HCT116 (cell line): Measurements from ENCODE around the gene SLC7A5.
"Not testable (repeated sequence)": the region's sequence is repeated elsewhere in the genome, so short reads cannot be mapped to it uniquely, and the experiment has no call there.

Experiments
- CTCF ChIP-seq, 3 experiments: fragments of 200-600 bp in 1 of 3; sonication (generic) in 1 of 3; IDR thresholded peaks in 2 of 3; conservative IDR thresholded peaks in 1 of 3; 2 replicates each; pipeline ENCODE4 v1.5.1; 2012 to 2017; ENCODE audit warnings: low read depth in 2 of 3, low read length in 2 of 3, antibody characterized with exemption in 1 of 3, borderline replicate concordance in 1 of 3, control low read depth in 1 of 3, mild to moderate bottlenecking in 1 of 3, mixed read lengths in 1 of 3, mixed run types in 1 of 3, moderate library complexity in 1 of 3; ENCODE audit not compliant: insufficient read depth in 1 of 3
- EGR1 ChIP-seq: IDR thresholded peaks from 2 replicates; pipeline ENCODE4 v1.6.1; 2012; ENCODE audit warnings: low read depth
- EZH2 ChIP-seq: fragments of 200-600 bp; sonication (generic); IDR thresholded peaks from 2 replicates; pipeline ENCODE4 v1.6.1; 2017; ENCODE audit warnings: antibody characterized with exemption, mixed run types
- MAX ChIP-seq: IDR thresholded peaks from 2 replicates; pipeline ENCODE4 v1.6.1; 2012
- POLR2A ChIP-seq: IDR thresholded peaks from 2 replicates; pipeline ENCODE4 v1.7.0; 2011; ENCODE audit warnings: borderline replicate concordance; ENCODE audit not compliant: insufficient read depth, insufficient read length; ENCODE audit errors: extremely low read depth
- POLR2AphosphoS5 ChIP-seq: IDR thresholded peaks from 2 replicates; pipeline ENCODE4 v1.6.1; 2011; ENCODE audit warnings: mild to moderate bottlenecking, low read depth, low read length, moderate library complexity
- RAD21 ChIP-seq: IDR thresholded peaks from 2 replicates; pipeline ENCODE4 v1.6.1; 2012; ENCODE audit warnings: low read depth, mild to moderate bottlenecking
- REST ChIP-seq: IDR thresholded peaks from 2 replicates; pipeline ENCODE4 v1.6.1; 2012; ENCODE audit warnings: low read depth
- ZNF274 ChIP-seq: fragments of 200-500 bp; sonication (Bioruptor generic); IDR thresholded peaks from 2 replicates; pipeline ENCODE4 v1.6.1; 2014; ENCODE audit warnings: mild to moderate bottlenecking, low read depth, low read length, inconsistent platforms

- not testable (repeated sequence) for TF ChIP-seq EZH2; MAX; EGR1; RAD21; POLR2AphosphoS5; POLR2A; CTCF (IDR thresholded peaks at IDR 0.05 in 2 of 3, conservative IDR thresholded peaks at IDR 0.05 in 1 of 3; ENCODE audit: borderline replicate concordance in 1 of 3, insufficient read depth in 1 of 3, low read depth in 2 of 3, low read length in 2 of 3); REST; ZNF274
Observed at GRCh38 chr16:87787451-87788091, 81.7 kb downstream of the SLC7A5 start.
